Right atrium auricular region (tissue), 2 donors: ENCODE results near the gene TESK1. TPM values are rescaled to one million over a fixed set of nuclear protein-coding genes. Genes with fewer than 3 reads are reported as not detected.
A peak's percentile ranks its signal among the peaks of the same experiment; 100 is the strongest.

ENCODE experiments used
- DNase-seq: peaks from one replicate; pipeline ENCODE4 v3.0.0-alpha.2; 2019; ENCODE audit warnings: low spot score
- H3K27ac ChIP-seq, 2 donors: fragments of 200-600 bp; sonication (generic); 1 replicate in 1 of 2; 2 replicates in 1 of 2; pipeline ENCODE4 v1.5.1; 2016 to 2019
- H3K27me3 ChIP-seq, 2 donors: fragments of 200-600 bp; sonication (generic); one replicate each; pipeline versions ENCODE4 v1.5.1 to v1.6.0; 2017 to 2019
- H3K36me3 ChIP-seq: fragments of 200-600 bp; sonication (generic); one replicate; pipeline ENCODE4 v1.5.1; 2016
- H3K4me1 ChIP-seq, 2 donors: fragments of 200-600 bp; sonication (generic); one replicate each; pipeline versions ENCODE4 v1.5.1 to v1.6.0; 2017 to 2019
- H3K4me3 ChIP-seq, 2 donors: fragments of 200-600 bp; sonication (generic); 1 replicate in 1 of 2; 2 replicates in 1 of 2; pipeline ENCODE4 v1.5.1; 2017 to 2019; ENCODE audit warnings: mild to moderate bottlenecking in 1 of 2, moderate library complexity in 1 of 2
- H3K9me3 ChIP-seq, 2 donors: fragments of 200-600 bp; sonication (generic); one replicate each; pipeline ENCODE4 v1.5.1; 2019
- CTCF ChIP-seq, 2 donors: fragments of 200-600 bp; sonication (generic); IDR thresholded peaks; one replicate each; pipeline ENCODE4 v1.5.1; 2019; ENCODE audit warnings: antibody characterized with exemption in 2 of 2
- microRNA-seq, 2 donors: library from miRNA; unstranded; fragments of <30 nt; microRNA quantifications; one replicate each; pipeline ENCODE4, GENCODE V29; 2016 to 2017; ENCODE audit warnings: borderline number of aligned reads in 2 of 2, borderline replicate concordance in 1 of 2
- total RNA-seq, 2 donors: library from RNA; depleted of rRNA; stranded (reverse); fragments of >200 nt; gene quantifications; one replicate each; pipeline ENCODE4 v1.1.0, GENCODE V29; 2016

Gene TESK1
- total RNA-seq, 2 donors from 2014 or later, result 16.5 to 28.0 TPM

GRCh38 chr9:35659340-35659739 is 54.3 kb downstream of the TESK1 start:
- H3K9me3 ChIP-seq, result no peaks in the 10 kb centered on the region
- DNase-seq, result no peak
- H3K27ac ChIP-seq, result peak overlapping the region; percentile 97 to 98
- H3K4me3 ChIP-seq, result peak overlapping the region; percentile 85 to 89
- peaks cover 15% of the 10 kb centered on the region for H3K36me3 ChIP-seq
- no peaks in the 10 kb centered on the region for H3K27me3 ChIP-seq
- no peak for TF ChIP-seq CTCF (IDR thresholded peaks at IDR 0.05)
- peaks cover 0 to 42% of the 10 kb centered on the region in 2 donors for H3K4me1 ChIP-seq

Small RNA genes lying within 50 kb of the gene (microRNA-seq; reads per million reads assigned to microRNA genes)
- gene MIR4667, result 0.71 to 1.4 reads per million in 2 donors

Other genes with a start within 250 kb of the TESK1 start
- gene RUSC2, start 115.2 kb upstream of the TESK1 start, total RNA-seq, result 10 to 100 TPM; 33.0 to 49.1 TPM
- gene CD72, start 13.2 kb downstream of the TESK1 start, total RNA-seq, result 1 to 10 TPM in 1 of 2 donors, under 1 TPM in 1; 0.79 to 1.3 TPM
- under 1 TPM in 1 of 2 donors, not detected in 1; 0.55 TPM for gene SIT1, start 45.7 kb downstream of the TESK1 start, total RNA-seq
- 100 to 1,000 TPM in 1 of 2 donors, not detected in 1; 431 TPM for gene RMRP, start 52.8 kb downstream of the TESK1 start, total RNA-seq
- gene CCDC107, start 53.0 kb downstream of the TESK1 start, total RNA-seq, result 10 to 100 TPM; 38.5 to 64.3 TPM
- under 1 TPM in 1 of 2 donors, not detected in 1; 0.44 TPM for gene ARHGEF39, start 59.9 kb downstream of the TESK1 start, total RNA-seq
- 1 to 10 TPM; 5.5 to 5.9 TPM for gene CA9, start 68.7 kb downstream of the TESK1 start, total RNA-seq
- gene TPM2, start 84.7 kb downstream of the TESK1 start, total RNA-seq, result 100 to 1,000 TPM; 599 to 915 TPM
- 100 to 1,000 TPM; 273 to 370 TPM for gene TLN1, start 126.9 kb downstream of the TESK1 start, total RNA-seq
- 10 to 100 TPM; 34.6 to 48.5 TPM for gene CREB3, start 127.4 kb downstream of the TESK1 start, total RNA-seq
- 10 to 100 TPM; 64.1 to 76.3 TPM for gene GBA2, start 144.0 kb downstream of the TESK1 start, total RNA-seq
- gene RGP1, start 144.0 kb downstream of the TESK1 start, total RNA-seq, result 10 to 100 TPM; 21.3 to 25.7 TPM
- gene MSMP, start 149.0 kb downstream of the TESK1 start, total RNA-seq, result not detected
- 10 to 100 TPM; 17.7 to 27.2 TPM for gene NPR2, start 186.3 kb downstream of the TESK1 start, total RNA-seq
- gene SPAG8, start 207.0 kb downstream of the TESK1 start, total RNA-seq, result 1 to 10 TPM; 1.6 to 4.1 TPM
- 10 to 100 TPM; 31.3 to 35.0 TPM for gene HINT2, start 209.8 kb downstream of the TESK1 start, total RNA-seq
- gene FAM221B, start 223.5 kb downstream of the TESK1 start, total RNA-seq, result not detected
- 10 to 100 TPM; 10.3 TPM for gene TMEM8B, start 224.0 kb downstream of the TESK1 start, total RNA-seq